RCC 7860 (cell line): Measurements from ENCODE around the gene SH3D19.
"Not testable (repeated sequence)": the region's sequence is repeated elsewhere in the genome, so short reads cannot be mapped to it uniquely, and the experiment has no call there.

Source experiments
- DNase-seq: peaks from one replicate; pipeline ENCODE4 v3.0.0-alpha.2; 2015; ENCODE audit warnings: low spot score
- FAIRE-seq: peaks from 2 replicates; lab custom pipeline; 2012; peaks lifted over from hg19 to GRCh38; lab: Jason Lieb, UNC

Gene SH3D19

DNA sequence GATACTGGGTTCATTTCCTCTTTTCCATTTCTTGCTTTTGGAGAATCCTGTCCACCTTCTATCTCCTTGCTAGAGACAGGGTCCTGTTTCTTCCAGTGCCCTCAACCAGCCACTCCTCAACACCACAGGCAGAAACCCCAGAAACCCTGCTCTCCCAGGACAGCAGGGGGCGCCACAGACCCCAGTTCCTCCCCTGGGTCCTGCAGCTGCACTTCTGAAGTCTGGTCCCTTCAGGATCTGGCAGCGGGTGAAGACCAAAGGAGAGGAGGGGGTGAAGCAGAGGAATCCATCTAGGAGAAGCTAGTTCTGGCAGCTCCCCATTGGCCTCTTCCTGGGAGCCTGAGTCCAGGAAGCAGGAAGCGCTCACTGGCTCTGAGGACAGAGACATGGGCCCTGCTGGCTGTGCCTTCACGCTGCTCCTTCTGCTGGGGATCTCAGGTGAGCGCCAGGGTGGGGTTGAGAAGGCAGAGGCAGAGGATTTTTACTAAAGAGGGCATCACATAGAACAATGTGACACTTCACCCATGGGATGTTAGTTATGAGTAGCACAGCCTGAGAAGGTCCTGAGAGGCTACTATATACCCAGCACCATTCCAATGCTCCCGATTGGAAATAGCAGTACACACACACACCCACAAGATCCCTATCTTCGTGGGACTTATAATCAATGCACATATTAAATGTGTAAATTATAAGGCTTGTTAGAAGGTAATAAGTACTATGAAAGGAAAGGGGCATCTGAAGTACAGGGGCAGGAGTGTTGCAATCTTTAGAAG, 48.4 kb downstream of the SH3D19 start, which contains the start of gene PRSS48:
Gene PRSS48, plus strand, starts transcription at position 375 of the 776 bp plus-strand sequence. Its CDS starts 12 bp downstream, at position 387.
- DNase-seq (no peak), FAIRE-seq (no peak)

DNA sequence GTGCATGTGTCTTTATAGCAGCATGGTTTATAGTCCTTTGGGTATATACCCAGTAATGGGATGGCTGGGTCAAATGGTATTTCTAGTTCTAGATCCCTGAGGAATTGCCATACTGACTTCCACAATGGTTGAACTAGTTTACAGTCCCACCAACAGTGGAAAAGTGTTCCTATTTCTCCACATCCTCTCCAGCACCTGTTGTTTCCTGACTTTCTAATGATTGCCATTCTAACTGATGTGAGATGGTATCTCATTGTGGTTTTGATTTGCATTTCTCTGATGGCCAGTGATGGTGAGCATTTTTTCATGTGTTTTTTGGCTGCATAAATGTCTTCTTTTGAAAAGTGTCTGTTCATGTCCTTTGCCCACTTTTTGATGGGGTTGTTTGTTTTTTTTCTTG, 56.5 kb downstream of the SH3D19 start:
- not testable (repeated sequence) for FAIRE-seq, DNase-seq

DNA sequence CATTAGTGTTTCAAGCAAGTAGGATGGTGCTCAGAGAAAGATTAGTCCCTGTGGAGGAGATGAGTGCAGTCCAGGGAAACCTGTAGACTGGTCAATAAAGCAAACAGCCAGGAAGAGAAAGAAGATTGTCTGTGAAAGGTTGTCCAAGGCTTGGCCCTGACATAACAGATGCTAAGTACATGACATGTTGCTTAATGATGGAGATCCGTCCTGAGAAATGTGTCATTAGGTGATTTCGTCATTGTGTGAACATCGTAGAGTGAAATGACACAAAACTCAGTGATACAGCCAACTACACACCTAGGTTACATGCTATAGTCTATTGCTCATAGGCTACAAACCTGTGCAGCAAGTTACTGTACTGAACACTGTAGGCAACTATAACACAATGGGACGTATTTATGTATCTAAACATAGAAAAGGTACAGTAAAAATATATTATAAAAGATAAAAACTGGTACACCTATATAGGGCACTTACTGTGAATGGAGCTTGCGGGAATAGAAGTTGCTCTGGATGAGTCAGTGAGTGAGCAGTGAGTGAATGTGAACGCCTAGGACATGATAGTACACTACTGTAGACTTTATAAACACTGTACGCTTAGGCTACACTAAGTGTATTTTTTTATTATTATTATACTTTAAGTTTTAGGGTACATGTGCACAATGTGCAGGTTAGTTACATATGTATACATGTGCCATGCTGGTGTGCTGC, 57.4 kb downstream of the SH3D19 start:
- FAIRE-seq (no peak), DNase-seq (no peak)

DNA sequence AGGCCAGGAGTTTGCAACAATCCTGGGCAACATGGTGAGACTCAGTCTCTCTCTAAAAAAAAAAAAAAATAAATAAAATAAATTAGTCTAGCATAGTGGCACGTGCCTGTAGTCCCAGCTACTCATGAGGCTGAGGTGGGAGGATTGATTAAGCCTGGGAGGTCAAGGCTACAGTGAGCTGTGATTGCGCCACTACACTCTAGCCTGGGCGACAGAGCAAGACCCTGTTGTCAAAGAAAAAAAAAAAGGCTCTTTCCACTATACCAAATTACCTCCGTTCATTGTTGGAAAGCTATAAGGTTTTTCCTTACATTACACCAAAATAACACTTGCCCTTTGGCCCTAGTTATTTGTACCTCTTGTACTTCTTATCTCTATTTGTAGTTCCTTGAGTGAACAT, 58.3 kb downstream of the SH3D19 start:
- DNase-seq (no peak), FAIRE-seq (no peak)

DNA sequence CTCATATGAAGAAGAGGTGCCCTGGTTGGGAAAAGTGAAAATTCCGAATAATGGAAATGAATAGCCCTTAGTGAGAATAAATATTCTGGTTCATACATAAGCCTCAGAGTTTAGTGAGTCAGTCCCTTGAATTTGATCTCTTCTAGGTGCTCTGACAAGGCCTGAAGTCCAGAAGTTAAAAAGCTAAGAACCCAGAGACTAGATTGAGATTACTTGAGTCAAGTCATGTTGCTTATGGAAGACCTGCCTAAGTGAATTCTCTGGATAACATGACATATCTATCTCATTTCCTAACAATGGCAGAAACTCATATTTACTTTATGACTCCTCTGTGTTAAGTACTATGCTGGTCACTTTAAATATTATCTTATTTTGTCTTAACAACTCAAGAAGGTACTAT, 58.9 kb downstream of the SH3D19 start:
- FAIRE-seq, result no peak
- no peak for DNase-seq

DNA sequence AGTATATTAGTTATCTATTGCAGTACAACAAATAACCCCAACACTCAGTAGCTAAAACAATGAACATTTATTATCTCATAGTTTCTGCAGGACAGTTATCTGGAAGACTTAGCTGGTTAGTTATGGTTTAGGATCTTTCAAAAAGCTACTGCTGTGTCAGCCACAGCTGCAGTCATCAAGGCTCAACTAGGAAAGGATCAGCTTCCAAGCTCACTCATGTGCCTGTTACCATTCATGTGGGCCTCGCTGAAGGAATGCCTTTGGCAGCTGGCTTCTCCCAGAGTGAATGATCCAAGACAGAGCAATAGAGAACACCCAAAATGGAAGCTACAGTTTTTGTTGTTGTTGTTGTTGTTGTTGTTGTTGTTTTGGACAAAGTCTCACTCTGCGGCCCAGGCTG, 62.0 kb downstream of the SH3D19 start:
- FAIRE-seq (no peak), DNase-seq (no peak)

DNA sequence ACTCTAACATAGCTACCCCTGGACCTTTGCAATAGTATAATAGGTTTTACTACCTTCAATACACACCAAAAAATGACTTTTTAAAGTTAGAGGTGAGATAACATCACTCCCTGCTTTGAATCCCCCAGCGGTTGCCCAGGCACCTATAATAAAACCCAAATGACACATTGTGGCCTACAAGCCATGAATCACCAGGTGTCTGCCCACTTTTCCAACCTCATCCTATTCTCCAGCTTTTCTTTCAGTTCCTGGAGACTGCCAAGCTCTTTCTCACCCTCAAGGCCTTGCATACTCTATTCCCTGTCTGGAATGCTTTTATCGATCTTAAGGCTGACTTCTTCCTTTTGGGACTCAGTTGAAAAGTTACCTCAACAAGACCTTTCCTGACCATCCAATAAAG, 64.9 kb downstream of the SH3D19 start:
- FAIRE-seq (peak; percentile 31), DNase-seq (peak; percentile 52)

DNA sequence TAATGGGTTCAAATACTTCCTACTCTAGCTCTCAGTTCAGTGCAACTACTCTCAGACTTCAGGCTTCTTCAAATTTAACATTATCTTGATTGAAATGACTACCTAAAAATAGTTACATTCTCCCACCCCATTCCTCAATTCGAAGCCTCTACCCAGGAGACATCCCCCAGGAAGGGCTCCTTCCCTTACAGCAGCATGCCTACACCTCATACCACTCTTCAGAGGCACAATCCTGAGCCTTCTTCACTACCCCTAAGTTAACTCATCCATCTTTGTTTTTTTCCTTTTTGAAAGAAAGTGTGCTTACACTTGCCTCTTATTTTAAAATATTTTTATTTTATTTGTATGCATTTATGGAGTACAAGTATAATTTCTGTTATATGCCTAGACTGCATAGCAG, 65.7 kb downstream of the SH3D19 start:
- DNase-seq, result no peak
- no peak for FAIRE-seq

DNA sequence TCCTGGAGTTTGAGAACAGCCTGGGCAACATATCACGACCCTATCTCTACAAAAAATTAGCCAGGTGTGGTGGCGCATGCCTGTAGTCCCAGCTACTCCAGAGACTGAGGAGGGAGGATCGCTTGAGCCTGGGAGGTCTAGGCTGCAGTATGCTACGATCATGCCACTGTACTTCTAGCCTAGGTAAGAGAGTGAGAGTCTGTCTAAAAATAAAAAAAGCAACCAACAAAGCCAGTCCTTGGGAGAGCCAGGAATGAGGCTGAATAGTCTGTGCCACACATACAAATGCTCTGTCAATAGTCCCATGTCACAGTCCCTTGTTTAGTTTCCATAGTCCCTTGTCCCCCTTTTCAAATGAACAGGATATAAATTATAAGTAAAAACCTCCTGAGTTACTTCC, 67.7 kb downstream of the SH3D19 start:
- FAIRE-seq, result no peak
- DNase-seq, result no peak

DNA sequence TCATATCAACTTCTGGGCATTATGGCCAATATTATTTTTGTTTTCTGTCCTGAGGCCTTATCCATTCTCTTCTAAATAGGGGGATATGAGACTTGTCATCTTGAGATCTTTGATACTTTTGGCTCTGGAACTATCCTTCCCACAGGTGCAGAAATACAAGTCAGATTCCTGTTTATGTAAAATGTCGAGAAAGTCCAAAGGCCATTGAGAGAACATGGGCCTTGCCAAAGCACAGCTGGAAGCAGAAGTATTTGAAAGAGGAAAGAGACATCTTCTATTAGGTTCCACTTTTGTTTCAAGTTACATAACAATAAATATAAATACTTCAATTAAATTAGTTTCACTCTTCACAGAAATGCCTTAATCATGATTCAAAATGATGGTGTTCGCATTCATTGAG, 69.3 kb downstream of the SH3D19 start:
- DNase-seq, result no peak
- no peak for FAIRE-seq

DNA sequence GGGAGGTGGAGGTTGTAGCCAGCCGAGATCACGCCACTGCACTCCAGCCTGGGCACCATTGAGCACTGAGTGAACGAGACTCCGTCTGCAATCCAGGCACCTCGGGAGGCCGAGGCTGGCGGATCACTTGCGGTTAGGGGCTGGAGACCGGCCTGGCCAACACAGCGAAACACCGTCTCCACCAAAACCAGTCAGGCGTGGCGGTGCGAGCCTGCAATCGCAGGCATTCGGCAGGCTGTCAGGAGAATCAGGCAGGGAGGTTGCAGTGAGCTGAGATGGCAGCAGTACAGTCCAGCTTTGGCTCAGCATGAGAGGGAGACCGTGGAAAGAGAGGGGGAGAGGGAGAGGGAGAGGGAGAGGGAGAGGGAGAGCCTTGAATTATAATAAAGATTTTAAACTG, 69.7 kb downstream of the SH3D19 start:
- not testable (repeated sequence) for FAIRE-seq, DNase-seq

DNA sequence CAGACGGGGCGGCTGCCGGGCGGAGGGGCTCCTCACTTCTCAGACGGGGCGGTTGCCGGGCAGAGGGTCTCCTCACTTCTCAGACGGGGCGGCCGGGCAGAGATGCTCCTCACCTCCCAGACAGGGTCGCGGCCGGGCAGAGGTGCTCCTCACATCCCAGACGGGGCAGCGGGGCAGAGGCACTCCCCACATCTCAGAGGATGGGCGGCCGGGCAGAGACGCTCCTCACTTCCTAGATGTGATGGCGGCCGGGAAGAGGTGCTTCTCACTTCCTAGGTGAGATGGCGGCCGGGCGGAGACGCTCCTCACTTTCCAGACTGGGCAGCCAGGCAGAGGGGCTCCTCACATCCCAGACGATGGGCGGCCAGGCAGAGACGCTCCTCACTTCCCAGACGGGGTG, 70.2 kb downstream of the SH3D19 start:
- not testable (repeated sequence) for DNase-seq, FAIRE-seq

DNA sequence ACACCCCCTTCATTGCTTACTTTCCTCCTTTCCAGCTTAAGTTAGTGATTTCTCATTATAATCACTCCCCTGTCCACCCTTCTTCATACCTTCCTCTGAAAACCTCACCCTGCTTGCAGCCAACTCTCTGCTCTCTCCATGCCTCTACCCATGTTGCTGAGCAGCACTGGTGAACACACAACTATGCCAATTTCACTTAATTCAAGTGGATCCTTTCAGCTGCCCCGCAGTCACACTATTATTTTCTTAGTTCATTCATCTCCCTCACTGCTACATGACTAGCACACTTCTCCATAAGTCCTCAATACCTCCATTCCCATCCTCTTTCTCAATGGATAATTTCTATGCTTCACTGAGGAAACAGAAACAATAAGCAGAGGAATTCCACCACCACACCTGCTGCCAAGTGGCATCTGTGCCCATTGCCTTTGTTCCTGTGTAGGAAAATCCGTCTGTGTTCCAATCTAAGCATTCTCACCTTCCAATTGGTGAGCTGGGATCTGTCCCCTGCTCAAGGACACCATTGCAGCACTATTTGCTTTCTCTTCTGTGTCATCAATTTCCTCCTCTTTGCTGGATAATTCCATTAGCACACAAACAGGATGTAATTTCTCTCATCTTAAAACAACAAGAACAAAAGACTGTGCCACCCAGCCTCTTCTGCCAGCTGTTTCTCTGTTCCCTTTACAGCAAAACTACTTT, 73.7 kb downstream of the SH3D19 start:
- FAIRE-seq, result no peak
- no peak for DNase-seq

DNA sequence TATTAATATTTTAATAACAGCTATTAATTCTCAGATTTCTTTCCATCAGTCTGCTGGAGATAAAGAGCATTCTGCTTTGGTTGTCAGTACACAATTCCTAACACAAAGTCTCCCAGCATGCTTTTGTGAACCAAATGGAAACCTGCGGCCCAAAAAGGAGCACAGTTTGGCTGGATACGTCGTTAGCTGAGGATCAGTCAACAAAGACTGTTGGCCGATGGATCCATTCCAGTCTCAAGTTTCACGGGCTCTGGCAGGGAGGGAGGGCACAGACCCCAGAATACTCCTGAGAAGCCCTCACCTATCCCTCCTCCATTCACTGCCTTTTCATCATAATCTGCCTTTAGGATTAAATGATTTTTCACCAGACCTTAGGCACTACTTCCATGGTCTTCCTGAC, 74.7 kb downstream of the SH3D19 start:
- FAIRE-seq, result no peak
- DNase-seq, result no peak

DNA sequence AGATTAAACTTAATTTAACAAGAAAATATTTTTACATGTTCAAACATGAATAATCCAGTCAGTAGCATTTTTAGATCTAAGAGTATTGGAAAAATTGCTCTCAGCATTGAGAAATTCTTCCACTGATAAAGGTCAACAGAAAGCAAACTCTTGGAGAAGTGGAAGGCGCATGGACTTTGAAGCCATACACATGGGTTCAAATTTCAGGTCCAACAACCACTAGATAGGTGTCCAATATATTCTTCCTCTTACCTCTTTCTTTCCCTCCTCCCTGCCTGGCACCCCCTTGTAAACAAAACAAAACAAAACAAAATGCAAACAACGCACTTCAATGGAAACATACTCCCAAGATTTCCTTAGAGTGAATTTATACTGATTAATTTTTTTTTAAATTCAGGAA, 76.9 kb downstream of the SH3D19 start:
- FAIRE-seq (no peak), DNase-seq (no peak)

DNA sequence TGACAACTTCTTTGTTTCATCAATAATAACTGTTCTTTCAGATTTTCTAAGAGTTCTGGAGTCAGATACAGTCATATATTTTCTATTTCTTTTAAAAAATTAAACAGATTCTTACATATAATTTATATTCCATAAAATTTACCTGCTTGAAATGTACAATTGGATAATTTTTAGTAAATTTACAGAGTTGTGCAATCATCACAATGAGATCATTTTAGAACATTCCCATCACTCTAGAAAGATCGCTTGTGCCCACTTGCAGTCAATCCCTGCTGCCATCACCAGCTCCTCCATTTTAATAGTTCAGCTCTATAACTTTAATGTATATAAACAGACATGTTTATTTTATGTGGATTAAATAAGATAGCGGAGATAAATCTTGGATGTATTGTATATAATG, 78.0 kb downstream of the SH3D19 start:
- DNase-seq, result no peak
- no peak for FAIRE-seq

DNA sequence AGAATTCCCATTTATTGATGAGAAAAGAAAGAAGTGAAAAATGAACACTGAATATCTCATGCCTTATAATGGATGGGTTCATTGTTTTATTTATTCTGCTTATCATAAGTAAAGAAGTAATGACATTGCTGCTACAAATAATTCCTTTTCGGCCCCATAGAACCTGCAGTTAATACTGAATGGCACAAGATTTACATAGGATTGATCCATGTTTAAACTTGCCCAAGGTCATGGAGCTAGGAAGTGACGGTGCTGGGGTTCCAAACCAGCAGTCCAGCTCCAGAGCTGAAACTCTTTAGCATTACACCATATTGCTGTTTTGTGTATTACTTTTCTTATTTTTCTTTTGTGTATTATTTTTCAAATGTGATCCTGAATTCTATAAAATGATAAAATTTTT, 78.7 kb downstream of the SH3D19 start:
- no peak for DNase-seq
- no peak for FAIRE-seq

DNA sequence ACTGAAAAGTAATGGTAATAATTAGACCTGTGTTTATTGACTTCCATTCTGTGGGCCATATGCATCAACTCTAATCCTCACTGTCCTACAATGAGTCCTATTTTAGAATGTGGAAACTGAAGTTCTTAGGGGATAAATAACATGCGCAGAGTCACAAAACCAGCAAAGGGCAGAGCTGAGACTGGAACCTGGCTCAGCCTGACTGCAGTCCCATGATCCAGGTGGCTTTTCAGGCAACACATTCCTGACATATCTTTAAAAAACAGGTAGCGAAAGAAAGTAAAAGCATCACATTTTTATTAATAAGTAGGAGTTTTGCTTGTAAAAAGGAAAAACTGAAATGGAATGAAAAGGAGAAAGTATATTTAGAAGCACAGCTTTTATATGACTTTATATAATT, 83.1 kb downstream of the SH3D19 start:
- DNase-seq (no peak), FAIRE-seq (no peak)

DNA sequence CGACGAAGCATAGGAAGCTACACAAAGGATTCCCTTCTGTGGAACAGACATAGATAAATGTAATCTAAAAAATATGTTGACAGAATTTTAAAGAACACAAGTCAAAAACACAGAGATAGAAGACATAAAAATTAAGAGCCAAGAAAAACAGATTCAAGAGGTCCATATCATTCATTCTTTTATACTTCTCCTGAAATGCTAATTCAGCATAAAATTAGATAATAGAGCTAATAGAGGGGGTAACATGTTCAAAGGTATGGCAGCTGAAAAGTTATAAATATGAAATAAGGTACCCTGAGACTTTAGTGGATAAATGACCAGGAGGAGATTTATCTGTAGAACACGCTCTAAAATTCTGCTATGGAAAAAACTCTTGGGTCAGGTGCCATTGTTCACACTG, 85.8 kb downstream of the SH3D19 start:
- FAIRE-seq (no peak), DNase-seq (no peak)

DNA sequence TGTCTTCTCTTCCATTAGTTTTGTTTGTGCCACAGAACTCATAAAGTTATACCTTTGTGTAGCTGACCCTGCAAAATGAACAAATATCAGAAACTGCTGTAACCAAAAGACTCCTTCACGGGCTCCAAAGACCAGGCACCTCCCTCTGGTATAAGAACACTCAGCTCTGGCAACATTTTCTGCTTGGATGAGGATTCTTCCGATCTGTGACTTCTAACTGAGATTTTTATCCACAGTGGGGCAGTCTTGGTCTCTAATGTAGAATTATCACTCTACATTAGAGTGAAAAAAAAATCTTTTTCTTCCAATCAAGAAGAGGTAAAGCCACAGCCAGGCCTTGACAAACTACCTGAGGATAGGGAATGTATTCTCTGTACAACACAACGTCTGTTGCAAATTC, 86.9 kb downstream of the SH3D19 start:
- DNase-seq (no peak), FAIRE-seq (no peak)

DNA sequence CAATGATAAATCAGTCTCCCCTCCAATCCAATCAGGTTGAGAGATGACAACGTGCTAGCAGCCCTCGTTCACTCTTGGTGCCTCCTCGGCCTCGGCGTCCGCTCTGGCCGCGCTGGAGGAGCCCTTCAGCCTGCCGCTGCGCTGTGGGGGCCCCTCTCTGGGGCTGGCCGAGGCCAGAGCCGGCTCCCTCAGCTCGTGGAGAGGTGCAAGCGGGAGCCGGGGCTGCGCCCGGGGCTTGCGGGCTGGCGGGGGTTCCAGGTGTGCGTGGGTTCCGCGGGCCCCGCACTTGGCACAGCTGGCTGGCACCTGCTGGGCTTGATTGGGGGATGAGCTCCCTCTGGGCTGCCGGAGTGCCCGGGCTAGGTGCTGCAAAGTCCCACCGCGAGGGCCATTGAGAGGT, 89.4 kb downstream of the SH3D19 start:
- no peak for DNase-seq
- no peak for FAIRE-seq

DNA sequence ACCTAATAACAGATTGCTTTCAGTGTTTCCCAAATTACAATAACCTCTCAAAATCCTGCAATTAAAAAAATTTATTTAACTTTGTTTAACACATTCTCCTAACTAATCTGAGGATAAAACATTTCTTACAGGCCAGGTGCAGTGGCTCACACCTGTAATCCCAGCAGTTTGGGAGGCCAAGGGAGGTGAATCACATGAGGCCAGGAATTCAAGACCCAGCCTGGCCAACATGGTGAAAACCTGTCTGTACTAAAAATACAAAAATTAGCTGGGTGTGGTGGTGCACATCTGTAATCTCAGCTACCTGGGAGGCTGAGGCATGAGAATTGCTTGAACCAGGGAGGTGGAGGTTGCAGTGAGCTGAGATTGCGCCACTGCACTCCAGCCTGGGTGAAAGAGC, 90.0 kb downstream of the SH3D19 start:
- not testable (repeated sequence) for FAIRE-seq, DNase-seq
